H9 (cell line): ENCODE measurements around the gene MRPL14. TPM values are rescaled to one million over a fixed set of nuclear protein-coding genes. Genes with fewer than 3 reads are reported as not detected.

ENCODE experiments used
- DNase-seq: peaks from one replicate; pipeline ENCODE4 v3.0.0-alpha.2; 2017
- H2AFZ ChIP-seq: one replicate; pipeline ENCODE4 v1.6.1; 2013; ENCODE audit warnings: mild to moderate bottlenecking, low read length, control low read depth, moderate library complexity
- H2AK5ac ChIP-seq: 2 replicates; pipeline ENCODE4 v1.6.1; 2013; ENCODE audit warnings: low read length, control low read depth, mixed read lengths; ENCODE audit not compliant: insufficient read length
- H2BK120ac ChIP-seq: one replicate; pipeline ENCODE4 v1.6.1; 2013; ENCODE audit warnings: low read depth, mild to moderate bottlenecking, low read length, control low read depth, inconsistent platforms; ENCODE audit not compliant: poor library complexity, severe bottlenecking
- H2BK12ac ChIP-seq: 2 replicates; pipeline ENCODE4 v1.6.1; 2013; ENCODE audit warnings: low read length, control low read depth, mixed read lengths, low read depth; ENCODE audit not compliant: insufficient read length
- H2BK15ac ChIP-seq: 2 replicates; pipeline ENCODE4 v1.6.1; 2013; ENCODE audit warnings: low read depth, low read length, control low read depth
- H2BK20ac ChIP-seq: one replicate; pipeline ENCODE4 v1.6.1; 2013; ENCODE audit warnings: low read depth, mild to moderate bottlenecking, low read length, control low read depth, inconsistent platforms; ENCODE audit not compliant: poor library complexity, severe bottlenecking
- H2BK5ac ChIP-seq: 2 replicates; pipeline ENCODE4 v1.6.1; 2013; ENCODE audit warnings: low read length, control low read depth, mixed read lengths; ENCODE audit not compliant: insufficient read length
- H3K14ac ChIP-seq: 2 replicates; pipeline ENCODE4 v1.6.1; 2013; ENCODE audit warnings: low read length, control low read depth; ENCODE audit not compliant: insufficient read depth
- H3K18ac ChIP-seq: 2 replicates; pipeline ENCODE4 v1.6.1; 2013; ENCODE audit warnings: low read depth, mild to moderate bottlenecking, mixed read lengths, low read length, control low read depth; ENCODE audit not compliant: insufficient read length
- H3K23ac ChIP-seq: 2 replicates; pipeline ENCODE4 v1.6.1; 2013; ENCODE audit warnings: low read length, control low read depth, mixed read lengths, low read depth; ENCODE audit not compliant: insufficient read length
- H3K23me2 ChIP-seq: 2 replicates; pipeline ENCODE4 v1.6.1; 2013; ENCODE audit warnings: low read depth, mild to moderate bottlenecking, mixed read lengths, low read length, control low read depth; ENCODE audit not compliant: insufficient read length, poor library complexity, severe bottlenecking
- H3K27ac ChIP-seq: 2 replicates; pipeline ENCODE4 v1.5.1; 2013; ENCODE audit warnings: low read length, control low read depth, mixed read lengths, low read depth; ENCODE audit not compliant: insufficient read length
- H3K27me3 ChIP-seq: 2 replicates; pipeline ENCODE4 v1.6.1; 2013; ENCODE audit warnings: low read length, control low read depth, inconsistent platforms; ENCODE audit not compliant: insufficient read depth
- H3K4ac ChIP-seq: 2 replicates; pipeline ENCODE4 v1.6.1; 2013; ENCODE audit warnings: low read depth, mild to moderate bottlenecking, control low read depth, inconsistent platforms, low read length, moderate library complexity
- H3K4me1 ChIP-seq: 2 replicates; pipeline ENCODE4 v1.6.1; 2013; ENCODE audit warnings: low read length, control low read depth, inconsistent platforms; ENCODE audit not compliant: insufficient read depth
- H3K4me2 ChIP-seq: 2 replicates; pipeline ENCODE4 v1.6.1; 2013; ENCODE audit warnings: low read length, control low read depth, mixed read lengths; ENCODE audit not compliant: insufficient read length, insufficient read depth
- H3K56ac ChIP-seq: 2 replicates; pipeline ENCODE4 v1.6.1; 2013; ENCODE audit warnings: low read depth, mild to moderate bottlenecking, mixed read lengths, low read length, control low read depth; ENCODE audit not compliant: insufficient read length
- H3K79me1 ChIP-seq: 2 replicates; pipeline ENCODE4 v1.6.1; 2013; ENCODE audit warnings: low read depth, mild to moderate bottlenecking, moderate library complexity, low read length, control low read depth, inconsistent platforms; ENCODE audit not compliant: insufficient read depth, poor library complexity, severe bottlenecking
- H3K79me2 ChIP-seq: 2 replicates; pipeline ENCODE4 v1.6.1; 2013; ENCODE audit warnings: low read length, control low read depth, inconsistent platforms; ENCODE audit not compliant: insufficient read depth
- H3K9ac ChIP-seq: 2 replicates; pipeline ENCODE4 v1.6.1; 2013; ENCODE audit warnings: low read length, control low read depth, mixed read lengths; ENCODE audit not compliant: insufficient read length; ENCODE audit errors: extremely low read depth
- H3K9me3 ChIP-seq: one replicate; pipeline ENCODE4 v1.6.1; 2013; ENCODE audit warnings: low read depth, low read length, inconsistent platforms; ENCODE audit not compliant: control insufficient read depth
- H3T11ph ChIP-seq: one replicate; pipeline ENCODE4 v1.6.1; 2013; ENCODE audit warnings: mild to moderate bottlenecking, low read length, control low read depth, inconsistent platforms
- H4K20me1 ChIP-seq: one replicate; pipeline ENCODE4 v1.6.1; 2013; ENCODE audit not compliant: control insufficient read depth, insufficient read length, insufficient read depth
- H4K5ac ChIP-seq: 2 replicates; pipeline ENCODE4 v1.6.1; 2013; ENCODE audit warnings: low read depth, mild to moderate bottlenecking, mixed read lengths, low read length, control low read depth; ENCODE audit not compliant: insufficient read length
- H4K8ac ChIP-seq: replicated peaks from 2 replicates; pipeline ENCODE4 v1.6.1; 2013; ENCODE audit warnings: low read length, control low read depth, mixed read lengths, low read depth; ENCODE audit not compliant: insufficient read length
- H4K91ac ChIP-seq: 2 replicates; pipeline ENCODE4 v1.6.1; 2013; ENCODE audit warnings: low read depth, mild to moderate bottlenecking, moderate library complexity, mixed read lengths, low read length, control low read depth; ENCODE audit not compliant: insufficient read length
- H3K27ac Mint-ChIP-seq, 3 experiments: 2 replicates in 2 of 3; 3 replicates in 1 of 3; pipeline ENCODE4 v1.8.0; 2020 to 2021; ENCODE audit warnings: mixed read lengths in 3 of 3, mild to moderate bottlenecking in 1 of 3, moderate library complexity in 1 of 3
- H3K27me3 Mint-ChIP-seq: 2 replicates; pipeline ENCODE4 v1.8.0; 2021; ENCODE audit warnings: low read depth, mild to moderate bottlenecking, moderate library complexity, mixed read lengths
- H3K36me3 Mint-ChIP-seq, 3 experiments: 2 replicates in 2 of 3; 3 replicates in 1 of 3; pipeline ENCODE4 v1.8.0; 2020 to 2021; ENCODE audit warnings: low read depth in 3 of 3, mixed read lengths in 3 of 3; ENCODE audit not compliant: insufficient read depth in 1 of 3
- H3K4me1 Mint-ChIP-seq, 2 experiments: 2 replicates each; pipeline ENCODE4 v1.8.0; 2020; ENCODE audit warnings: mixed read lengths in 2 of 2
- H3K4me3 Mint-ChIP-seq, 2 experiments: 2 replicates in 1 of 2; 3 replicates in 1 of 2; pipeline ENCODE4 v1.8.0; 2020 to 2021; ENCODE audit warnings: mild to moderate bottlenecking in 2 of 2, mixed read lengths in 2 of 2, moderate library complexity in 1 of 2
- H3K9me3 Mint-ChIP-seq, 2 experiments: 2 replicates in 1 of 2; 3 replicates in 1 of 2; pipeline ENCODE4 v1.8.0; 2020; ENCODE audit warnings: mild to moderate bottlenecking in 2 of 2, mixed read lengths in 2 of 2, moderate library complexity in 1 of 2
- CTCF ChIP-seq: fragments of 200-600 bp; sonication (generic); conservative IDR thresholded peaks from 3 replicates; pipeline ENCODE4 v1.8.0; 2021; ENCODE audit warnings: antibody characterized with exemption, mild to moderate bottlenecking
- WGBS: extraction: QIAGEN DNeasy Blood & Tissue Kit; methylation state at CpG from one replicate; pipeline ENCODE4 v1.1.7; 2013; ENCODE audit warnings: missing lambda C conversion rate, low lambda C conversion rate, mixed read lengths; ENCODE audit not compliant: insufficient read length; ENCODE audit errors: extremely low coverage; 5-methylcytosine and 5-hydroxymethylcytosine counted together
- total RNA-seq: library from RNA; stranded (reverse); gene quantifications from 2 replicates; pipeline ENCODE4 v1.2.1, GENCODE V29; 2021

Gene MRPL14
- total RNA-seq, 1 experiment from 2014 or later = 80.1 TPM

GRCh38 chr6:44156494-44157151 is 29.4 kb upstream of the MRPL14 start:
- Histone ChIP-seq H3K79me2 (no peaks in the 10 kb centered on the region), H3K18ac (no peak overlapping the region), H3K27ac (no peak overlapping the region), H2BK12ac (no peak overlapping the region), H3K14ac (no peak overlapping the region), H3K9ac (no peak overlapping the region), H3K23ac (no peak overlapping the region), H3K4me1 (peaks cover 5% of the 10 kb centered on the region; the same call in 1 of the 2 replicates), H3K23me2 (no peaks in the 10 kb centered on the region), H3K79me1 (no peaks in the 10 kb centered on the region), H4K20me1 (no peaks in the 10 kb centered on the region), H3K4me2 (no peak overlapping the region), H4K8ac (no peak overlapping the region), H4K5ac (no peak overlapping the region), H4K91ac (no peak overlapping the region), H2BK120ac (no peak overlapping the region), H3K56ac (no peak overlapping the region), H2BK5ac (no peak overlapping the region), H2AK5ac (no peak overlapping the region), H2BK15ac (no peak overlapping the region), H3K27me3 (no peaks in the 10 kb centered on the region), H2AFZ (no peak overlapping the region), H2BK20ac (no peak overlapping the region), H3K9me3 (no peaks in the 10 kb centered on the region), H3K4ac (no peak overlapping the region), H3T11ph (no peak overlapping the region)
- no peak overlapping the region for H3K4me3 Mint-ChIP-seq
- no peak for TF ChIP-seq CTCF
- H3K27ac Mint-ChIP-seq = peak overlapping the region; percentile 32 to 81 (median 59); a peak in 5 of 7 replicates
- no peaks in the 10 kb centered on the region for H3K9me3 Mint-ChIP-seq
- H3K36me3 Mint-ChIP-seq = peaks cover 6 to 12% (median 6%) of the 10 kb centered on the region in 3 experiments
- peaks cover 2% of the 10 kb centered on the region; the same call in 1 of the 2 replicates for H3K27me3 Mint-ChIP-seq
- WGBS = no CpG with 5 or more reads among the region's 9 CpGs
- H3K4me1 Mint-ChIP-seq = peaks cover 20 to 25% of the 10 kb centered on the region in 2 experiments
- DNase-seq = peak; percentile 71
